H9 (cell line): ENCODE measurements around the gene EBF4. TPM values are rescaled to one million over a fixed set of nuclear protein-coding genes. Genes with fewer than 3 reads are reported as not detected.

Experiments
- DNase-seq: peaks from one replicate; pipeline ENCODE4 v3.0.0-alpha.2; 2017
- H2AFZ ChIP-seq: one replicate; pipeline ENCODE4 v1.6.1; 2013; ENCODE audit warnings: mild to moderate bottlenecking, low read length, control low read depth, moderate library complexity
- H2AK5ac ChIP-seq: 2 replicates; pipeline ENCODE4 v1.6.1; 2013; ENCODE audit warnings: low read length, control low read depth, mixed read lengths; ENCODE audit not compliant: insufficient read length
- H2BK120ac ChIP-seq: one replicate; pipeline ENCODE4 v1.6.1; 2013; ENCODE audit warnings: low read depth, mild to moderate bottlenecking, low read length, control low read depth, inconsistent platforms; ENCODE audit not compliant: poor library complexity, severe bottlenecking
- H2BK12ac ChIP-seq: 2 replicates; pipeline ENCODE4 v1.6.1; 2013; ENCODE audit warnings: low read length, control low read depth, mixed read lengths, low read depth; ENCODE audit not compliant: insufficient read length
- H2BK15ac ChIP-seq: 2 replicates; pipeline ENCODE4 v1.6.1; 2013; ENCODE audit warnings: low read depth, low read length, control low read depth
- H2BK20ac ChIP-seq: one replicate; pipeline ENCODE4 v1.6.1; 2013; ENCODE audit warnings: low read depth, mild to moderate bottlenecking, low read length, control low read depth, inconsistent platforms; ENCODE audit not compliant: poor library complexity, severe bottlenecking
- H2BK5ac ChIP-seq: 2 replicates; pipeline ENCODE4 v1.6.1; 2013; ENCODE audit warnings: low read length, control low read depth, mixed read lengths; ENCODE audit not compliant: insufficient read length
- H3K14ac ChIP-seq: 2 replicates; pipeline ENCODE4 v1.6.1; 2013; ENCODE audit warnings: low read length, control low read depth; ENCODE audit not compliant: insufficient read depth
- H3K18ac ChIP-seq: 2 replicates; pipeline ENCODE4 v1.6.1; 2013; ENCODE audit warnings: low read depth, mild to moderate bottlenecking, mixed read lengths, low read length, control low read depth; ENCODE audit not compliant: insufficient read length
- H3K23ac ChIP-seq: 2 replicates; pipeline ENCODE4 v1.6.1; 2013; ENCODE audit warnings: low read length, control low read depth, mixed read lengths, low read depth; ENCODE audit not compliant: insufficient read length
- H3K23me2 ChIP-seq: 2 replicates; pipeline ENCODE4 v1.6.1; 2013; ENCODE audit warnings: low read depth, mild to moderate bottlenecking, mixed read lengths, low read length, control low read depth; ENCODE audit not compliant: insufficient read length, poor library complexity, severe bottlenecking
- H3K27ac ChIP-seq: 2 replicates; pipeline ENCODE4 v1.5.1; 2013; ENCODE audit warnings: low read length, control low read depth, mixed read lengths, low read depth; ENCODE audit not compliant: insufficient read length
- H3K27me3 ChIP-seq: 2 replicates; pipeline ENCODE4 v1.6.1; 2013; ENCODE audit warnings: low read length, control low read depth, inconsistent platforms; ENCODE audit not compliant: insufficient read depth
- H3K4ac ChIP-seq: 2 replicates; pipeline ENCODE4 v1.6.1; 2013; ENCODE audit warnings: low read depth, mild to moderate bottlenecking, control low read depth, inconsistent platforms, low read length, moderate library complexity
- H3K4me1 ChIP-seq: 2 replicates; pipeline ENCODE4 v1.6.1; 2013; ENCODE audit warnings: low read length, control low read depth, inconsistent platforms; ENCODE audit not compliant: insufficient read depth
- H3K4me2 ChIP-seq: 2 replicates; pipeline ENCODE4 v1.6.1; 2013; ENCODE audit warnings: low read length, control low read depth, mixed read lengths; ENCODE audit not compliant: insufficient read length, insufficient read depth
- H3K56ac ChIP-seq: 2 replicates; pipeline ENCODE4 v1.6.1; 2013; ENCODE audit warnings: low read depth, mild to moderate bottlenecking, mixed read lengths, low read length, control low read depth; ENCODE audit not compliant: insufficient read length
- H3K79me1 ChIP-seq: 2 replicates; pipeline ENCODE4 v1.6.1; 2013; ENCODE audit warnings: low read depth, mild to moderate bottlenecking, moderate library complexity, low read length, control low read depth, inconsistent platforms; ENCODE audit not compliant: insufficient read depth, poor library complexity, severe bottlenecking
- H3K79me2 ChIP-seq: 2 replicates; pipeline ENCODE4 v1.6.1; 2013; ENCODE audit warnings: low read length, control low read depth, inconsistent platforms; ENCODE audit not compliant: insufficient read depth
- H3K9ac ChIP-seq: 2 replicates; pipeline ENCODE4 v1.6.1; 2013; ENCODE audit warnings: low read length, control low read depth, mixed read lengths; ENCODE audit not compliant: insufficient read length; ENCODE audit errors: extremely low read depth
- H3K9me3 ChIP-seq: one replicate; pipeline ENCODE4 v1.6.1; 2013; ENCODE audit warnings: low read depth, low read length, inconsistent platforms; ENCODE audit not compliant: control insufficient read depth
- H3T11ph ChIP-seq: one replicate; pipeline ENCODE4 v1.6.1; 2013; ENCODE audit warnings: mild to moderate bottlenecking, low read length, control low read depth, inconsistent platforms
- H4K20me1 ChIP-seq: one replicate; pipeline ENCODE4 v1.6.1; 2013; ENCODE audit not compliant: control insufficient read depth, insufficient read length, insufficient read depth
- H4K5ac ChIP-seq: 2 replicates; pipeline ENCODE4 v1.6.1; 2013; ENCODE audit warnings: low read depth, mild to moderate bottlenecking, mixed read lengths, low read length, control low read depth; ENCODE audit not compliant: insufficient read length
- H4K8ac ChIP-seq: replicated peaks from 2 replicates; pipeline ENCODE4 v1.6.1; 2013; ENCODE audit warnings: low read length, control low read depth, mixed read lengths, low read depth; ENCODE audit not compliant: insufficient read length
- H4K91ac ChIP-seq: 2 replicates; pipeline ENCODE4 v1.6.1; 2013; ENCODE audit warnings: low read depth, mild to moderate bottlenecking, moderate library complexity, mixed read lengths, low read length, control low read depth; ENCODE audit not compliant: insufficient read length
- H3K27ac Mint-ChIP-seq, 3 experiments: 2 replicates in 2 of 3; 3 replicates in 1 of 3; pipeline ENCODE4 v1.8.0; 2020 to 2021; ENCODE audit warnings: mixed read lengths in 3 of 3, mild to moderate bottlenecking in 1 of 3, moderate library complexity in 1 of 3
- H3K27me3 Mint-ChIP-seq: 2 replicates; pipeline ENCODE4 v1.8.0; 2021; ENCODE audit warnings: low read depth, mild to moderate bottlenecking, moderate library complexity, mixed read lengths
- H3K36me3 Mint-ChIP-seq, 3 experiments: 2 replicates in 2 of 3; 3 replicates in 1 of 3; pipeline ENCODE4 v1.8.0; 2020 to 2021; ENCODE audit warnings: low read depth in 3 of 3, mixed read lengths in 3 of 3; ENCODE audit not compliant: insufficient read depth in 1 of 3
- H3K4me1 Mint-ChIP-seq, 2 experiments: 2 replicates each; pipeline ENCODE4 v1.8.0; 2020; ENCODE audit warnings: mixed read lengths in 2 of 2
- H3K4me3 Mint-ChIP-seq, 2 experiments: 2 replicates in 1 of 2; 3 replicates in 1 of 2; pipeline ENCODE4 v1.8.0; 2020 to 2021; ENCODE audit warnings: mild to moderate bottlenecking in 2 of 2, mixed read lengths in 2 of 2, moderate library complexity in 1 of 2
- H3K9me3 Mint-ChIP-seq, 2 experiments: 2 replicates in 1 of 2; 3 replicates in 1 of 2; pipeline ENCODE4 v1.8.0; 2020; ENCODE audit warnings: mild to moderate bottlenecking in 2 of 2, mixed read lengths in 2 of 2, moderate library complexity in 1 of 2
- CTCF ChIP-seq: fragments of 200-600 bp; sonication (generic); conservative IDR thresholded peaks from 3 replicates; pipeline ENCODE4 v1.8.0; 2021; ENCODE audit warnings: antibody characterized with exemption, mild to moderate bottlenecking
- WGBS: extraction: QIAGEN DNeasy Blood & Tissue Kit; methylation state at CpG from one replicate; pipeline ENCODE4 v1.1.7; 2013; ENCODE audit warnings: missing lambda C conversion rate, low lambda C conversion rate, mixed read lengths; ENCODE audit not compliant: insufficient read length; ENCODE audit errors: extremely low coverage; 5-methylcytosine and 5-hydroxymethylcytosine counted together
- total RNA-seq: library from RNA; stranded (reverse); gene quantifications from 2 replicates; pipeline ENCODE4 v1.2.1, GENCODE V29; 2021

The EBF4 gene
- total RNA-seq, 1 experiment from 2014 or later: 3.9 TPM

GRCh38 chr20:2762578-2763131, 70.1 kb downstream of the EBF4 start:
- no peak overlapping the region for H3K4ac ChIP-seq

More at GRCh38 chr20:2762578-2763131, 70.1 kb downstream of the EBF4 start:
- no peaks in the 10 kb centered on the region for H3K9me3 Mint-ChIP-seq
- Histone ChIP-seq H2BK120ac (no peak overlapping the region), H2BK15ac (no peak overlapping the region), H4K91ac (no peak overlapping the region), H3K79me1 (no peaks in the 10 kb centered on the region), H3T11ph (no peak overlapping the region), H3K27ac (no peak overlapping the region), H3K4me1 (no peaks in the 10 kb centered on the region), H2AFZ (no peak overlapping the region), H3K56ac (no peak overlapping the region), H4K8ac (no peak overlapping the region), H3K9me3 (no peaks in the 10 kb centered on the region), H4K5ac (no peak overlapping the region), H3K4me2 (no peak overlapping the region), H3K9ac (no peak overlapping the region), H2BK20ac (no peak overlapping the region), H3K14ac (no peak overlapping the region), H3K18ac (no peak overlapping the region), H2BK5ac (no peak overlapping the region), H2BK12ac (no peak overlapping the region), H2AK5ac (no peak overlapping the region), H3K27me3 (0 out of 2 replicates have a peak, but pooled peaks cover 3% of the 10 kb centered on the region), H4K20me1 (no peaks in the 10 kb centered on the region), H3K23me2 (no peaks in the 10 kb centered on the region), H3K23ac (no peak overlapping the region), H3K79me2 (no peaks in the 10 kb centered on the region)
- H3K36me3 Mint-ChIP-seq: no peaks in the 10 kb centered on the region
- WGBS: no CpG with 5 or more reads among the region's 2 CpGs
- no peak for TF ChIP-seq CTCF
- no peak overlapping the region for H3K4me3 Mint-ChIP-seq
- DNase-seq: no peak
- H3K4me1 Mint-ChIP-seq: peaks cover 19 to 31% of the 10 kb centered on the region in 2 experiments
- H3K27ac Mint-ChIP-seq: no peak overlapping the region
- peaks cover 22% of the 10 kb centered on the region for H3K27me3 Mint-ChIP-seq
